ENCODE results near the gene TTC28.

The TTC28 gene

DNA sequence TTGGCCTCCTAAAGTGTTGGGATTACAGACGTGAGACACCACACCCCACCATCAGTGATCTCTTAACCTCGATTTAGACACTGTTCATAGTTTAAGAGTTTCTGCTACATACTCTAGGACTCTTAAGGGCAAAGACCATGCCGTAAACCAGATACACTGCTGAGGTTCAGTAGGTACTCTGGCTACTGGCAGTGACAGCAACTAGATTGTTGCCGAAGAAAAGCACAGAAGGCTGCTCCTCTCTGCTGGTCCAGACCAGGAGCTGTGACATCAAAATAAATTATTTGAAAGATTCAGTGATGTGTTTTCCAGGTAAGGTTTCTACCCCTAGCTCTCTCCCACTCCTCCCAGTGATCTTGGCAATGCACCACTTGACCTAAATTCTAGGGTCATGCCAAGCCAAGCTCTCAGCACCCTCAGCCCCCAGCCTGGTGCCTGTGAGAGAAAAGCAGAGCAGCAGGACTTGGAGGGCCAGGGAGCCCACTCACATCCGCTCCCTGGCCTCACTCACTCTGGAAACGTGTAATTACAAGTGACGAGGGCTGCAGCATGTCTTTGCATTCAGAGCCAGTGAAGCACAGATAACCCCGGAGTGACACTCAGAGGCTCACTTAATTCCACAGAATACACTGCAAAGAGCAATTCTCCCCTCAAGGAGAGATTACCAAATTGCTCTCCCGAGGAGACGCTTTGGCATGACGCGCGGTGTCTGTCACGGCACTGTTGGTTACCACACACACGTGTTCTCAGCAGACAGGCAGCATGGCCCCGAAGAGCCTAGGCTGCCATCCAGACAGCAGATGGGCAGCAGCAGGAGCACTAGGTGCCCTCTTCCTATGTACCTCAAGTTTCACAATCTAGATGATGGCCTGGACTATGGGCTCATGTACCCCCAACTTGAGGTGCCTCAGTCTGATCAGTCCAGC lies 663.7 kb downstream of the TTC28 start:
- DNase-seq: no peak

DNA sequence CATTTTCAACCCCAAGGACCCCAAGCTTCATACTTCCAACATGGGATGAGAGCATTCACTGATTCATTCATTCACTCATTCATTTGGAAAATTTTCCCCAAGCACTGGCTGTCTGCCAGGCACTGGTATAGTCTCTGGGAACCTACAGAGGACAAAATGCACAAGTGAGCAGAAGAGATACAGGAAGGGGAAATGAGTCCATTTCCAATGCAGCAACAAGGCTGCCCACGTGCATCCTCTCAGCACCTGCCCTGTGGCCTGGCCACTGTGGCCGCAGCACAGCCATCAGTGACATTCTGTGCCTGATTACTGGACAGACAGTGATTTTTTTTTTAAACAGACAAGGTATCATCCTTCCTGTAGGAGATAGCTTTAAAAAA lies 664.6 kb downstream of the TTC28 start:
- DNase-seq: peak; percentile 1

DNA sequence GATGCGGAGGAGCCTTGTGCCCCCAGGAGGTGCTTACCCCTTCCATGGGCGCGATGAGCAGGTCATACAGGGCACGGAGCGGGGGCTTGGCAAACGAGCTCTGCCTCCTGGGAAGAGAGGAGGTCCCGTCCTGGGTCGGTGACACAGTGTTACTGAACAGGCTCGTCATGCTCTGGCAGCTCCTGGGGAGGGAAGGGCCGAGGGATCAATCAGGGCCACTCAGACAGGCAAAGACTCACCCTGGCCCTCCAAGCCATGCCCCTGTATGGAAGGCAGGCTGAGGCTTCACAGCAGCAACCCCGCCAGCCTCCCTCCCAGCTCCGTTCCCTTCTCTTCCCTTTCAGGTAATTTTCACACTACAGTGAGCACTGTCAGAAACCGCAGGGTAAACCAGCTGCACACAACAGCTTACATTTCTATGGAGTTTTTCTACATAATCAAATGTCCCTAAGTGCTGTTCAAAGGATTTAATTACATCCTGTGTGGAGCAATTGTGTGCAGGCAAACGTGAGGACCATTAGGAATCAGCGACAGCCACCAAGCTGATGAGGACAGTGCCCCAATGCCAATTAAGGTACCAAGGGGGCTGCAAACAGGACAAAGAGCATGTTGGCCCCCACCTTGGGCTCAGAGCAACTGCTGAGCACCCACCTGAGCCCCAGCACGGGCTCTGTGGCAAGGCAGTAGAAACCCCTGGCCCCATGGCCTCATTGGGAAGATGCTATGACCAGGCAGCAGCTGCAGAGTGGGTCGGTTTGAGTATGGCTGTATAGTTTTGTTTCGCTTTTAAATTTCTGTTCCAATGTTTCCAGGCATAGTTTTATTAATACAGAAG lies 665.2 kb downstream of the TTC28 start:
- DNase-seq: no peak

DNA sequence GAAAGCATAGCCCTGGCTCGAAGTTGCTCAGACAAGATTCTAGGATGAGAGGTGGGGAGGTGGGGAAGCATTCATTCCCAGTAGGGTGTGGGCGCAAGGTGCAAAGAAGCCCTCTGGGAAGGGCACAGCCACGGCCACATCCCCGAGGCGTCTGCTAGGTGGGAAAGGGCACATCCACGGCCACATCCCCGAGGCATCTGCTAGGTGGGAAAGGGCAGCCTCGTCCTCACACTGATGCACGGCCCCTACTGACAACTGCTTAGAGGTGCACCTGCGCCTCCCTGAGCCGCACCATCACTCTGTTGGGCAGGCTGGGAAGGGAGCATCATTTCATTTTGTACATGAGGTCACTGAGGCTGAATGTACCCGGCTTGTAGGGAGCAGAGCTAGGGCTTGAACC lies 666.0 kb downstream of the TTC28 start:
- DNase-seq: no peak

DNA sequence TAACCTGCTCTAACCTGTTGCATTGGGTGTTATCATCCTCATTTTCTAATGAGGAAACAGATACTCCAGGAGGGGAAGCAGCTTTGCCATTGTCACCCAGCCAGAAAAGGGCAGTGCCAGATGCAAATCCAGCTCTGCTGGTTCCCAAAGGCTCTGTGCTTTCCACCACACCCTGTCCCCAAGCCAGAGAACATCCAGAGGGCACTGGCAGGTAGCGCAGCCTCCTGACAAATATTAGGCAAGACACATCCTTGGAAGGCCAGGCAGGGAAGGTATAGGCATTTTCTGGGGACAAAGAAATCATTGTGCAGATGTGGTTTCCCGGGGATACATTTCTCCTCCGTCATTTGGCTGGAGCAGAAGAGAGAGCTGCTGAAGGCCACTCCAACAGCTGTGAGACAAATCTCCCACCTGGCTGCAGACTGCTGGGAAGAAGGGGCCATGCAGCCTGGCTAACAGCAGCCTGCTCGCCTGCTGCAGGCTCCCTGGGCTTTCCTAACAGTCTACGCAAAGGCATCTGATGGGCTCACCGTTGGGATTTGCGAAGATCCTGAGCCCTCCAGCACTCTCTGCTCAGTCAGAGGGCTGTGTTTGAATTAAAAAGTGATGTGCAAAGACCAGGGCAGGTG lies 666.7 kb downstream of the TTC28 start:
- no peak for DNase-seq

DNA sequence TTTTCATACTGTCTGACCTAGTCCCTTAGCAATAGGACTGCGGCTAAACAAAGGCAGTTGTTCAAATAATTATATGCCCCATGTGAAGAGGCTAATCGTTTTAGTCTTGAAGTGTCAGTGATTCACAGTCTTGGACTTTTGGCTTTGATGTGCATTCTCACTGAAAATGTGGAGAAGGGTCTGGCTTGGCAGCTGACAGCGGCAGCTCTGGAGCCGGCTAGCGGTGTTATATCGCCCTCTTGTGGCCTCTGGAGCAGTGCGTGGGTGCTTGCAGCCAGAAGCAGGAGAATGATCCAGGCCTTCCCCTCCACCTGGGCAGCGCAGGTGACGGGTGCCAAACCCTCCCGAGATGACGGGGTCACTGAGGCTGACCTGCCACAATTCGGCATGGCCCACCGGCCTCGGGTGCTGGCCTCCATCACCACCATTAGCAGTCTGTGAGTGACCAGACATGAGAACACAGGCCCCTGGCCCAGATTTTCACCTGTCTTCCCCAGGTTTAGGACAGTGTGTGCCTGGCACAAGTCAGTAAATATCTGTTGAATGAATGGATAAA lies 670.3 kb downstream of the TTC28 start:
- peak; percentile 78 for DNase-seq

DNA sequence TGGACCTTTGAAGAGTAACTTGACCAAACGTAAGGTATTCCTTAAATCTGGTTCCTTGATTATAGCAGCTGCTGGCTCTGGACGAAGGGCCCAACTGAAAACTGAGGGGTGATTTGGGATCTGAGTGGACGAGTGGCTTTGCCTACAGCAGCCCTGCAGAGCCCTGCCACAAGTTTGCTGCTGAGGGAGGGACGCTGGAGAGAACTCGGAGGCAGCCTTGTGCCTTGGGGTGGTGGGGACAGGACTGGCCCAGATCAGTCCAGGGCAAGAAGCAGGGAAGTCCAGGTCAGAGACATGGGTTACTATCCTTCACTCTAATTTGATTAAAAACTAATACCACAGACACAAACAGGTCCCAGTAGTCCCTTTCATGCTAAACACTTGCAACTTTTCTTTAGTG lies 671.0 kb downstream of the TTC28 start:
- DNase-seq: no peak

DNA sequence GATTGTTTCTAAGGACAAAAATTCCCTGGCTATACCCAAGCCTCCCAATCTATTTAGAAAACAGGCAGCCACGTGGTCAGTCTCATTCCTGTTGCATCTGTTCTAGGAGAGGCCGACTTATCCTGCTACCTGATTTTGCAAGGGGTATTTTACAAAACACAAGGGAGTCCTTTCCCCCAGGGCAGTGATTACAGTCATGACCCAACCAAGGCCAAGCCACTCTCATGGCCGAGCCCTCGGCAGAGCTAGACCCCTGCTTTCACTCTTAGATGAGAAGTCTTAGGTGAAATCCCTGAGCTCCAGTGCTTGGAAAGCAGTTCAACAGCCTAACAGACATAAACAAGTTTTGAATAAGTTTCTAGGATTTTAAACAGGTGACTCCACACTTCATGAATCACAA lies 671.6 kb downstream of the TTC28 start:
- no peak for DNase-seq

DNA sequence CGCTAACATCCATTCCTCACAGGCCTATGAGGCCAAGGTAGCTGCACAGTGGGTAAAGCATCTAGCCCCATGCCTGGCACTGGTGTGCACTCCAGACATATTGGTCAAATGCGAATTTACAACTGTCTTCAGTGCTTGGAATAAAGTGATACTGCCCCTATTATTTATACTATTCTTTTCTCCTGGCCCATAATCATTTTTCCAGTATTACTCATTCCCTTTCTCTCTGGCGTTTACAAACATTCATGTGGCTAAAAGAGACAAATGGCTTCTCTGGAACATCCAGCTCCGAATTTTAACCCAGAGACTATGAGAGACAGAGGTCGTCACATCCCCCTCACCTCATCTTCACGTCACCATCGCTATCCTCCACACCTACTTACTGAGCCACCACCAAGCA lies 673.4 kb downstream of the TTC28 start:
- DNase-seq: no peak

DNA sequence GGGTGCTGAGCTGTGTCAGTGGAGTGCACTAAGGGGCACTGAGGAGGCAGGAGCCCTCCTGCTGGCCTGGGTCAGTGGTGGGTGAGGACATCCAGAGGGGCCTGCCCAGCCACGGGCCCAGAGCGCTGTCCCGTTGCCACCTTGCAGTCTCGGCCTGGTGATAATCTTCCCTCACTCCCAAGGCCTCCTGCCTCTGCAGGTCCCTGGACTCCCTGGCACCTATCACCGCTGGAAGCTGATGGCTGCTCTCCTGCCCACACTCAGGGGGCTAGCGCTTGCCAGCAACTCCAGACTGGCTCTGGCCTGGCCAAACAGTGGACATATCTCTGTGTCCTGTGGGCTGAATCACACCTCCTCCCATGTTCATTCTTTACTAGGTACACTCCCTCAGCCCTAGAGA lies 674.1 kb downstream of the TTC28 start:
- no peak for DNase-seq

DNA sequence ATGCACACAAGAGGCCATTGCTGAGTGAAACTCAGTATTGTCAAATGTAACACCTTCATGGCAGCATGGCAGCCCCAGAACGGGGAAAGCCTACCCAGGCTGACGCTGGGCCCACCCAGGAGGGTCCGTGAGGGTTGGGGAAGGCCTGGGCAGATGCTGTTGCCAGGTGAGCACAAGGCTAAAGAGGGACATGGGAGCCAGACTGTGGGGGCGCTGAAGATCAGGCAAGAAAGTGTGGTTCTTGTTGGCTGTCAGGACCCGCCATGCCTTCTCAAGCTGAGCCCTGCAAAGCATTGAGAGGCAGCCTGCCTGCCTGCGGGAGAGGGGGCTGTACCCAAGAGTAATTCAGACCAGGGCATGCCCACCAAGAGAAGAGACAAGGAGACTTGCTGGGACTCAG lies 675.6 kb downstream of the TTC28 start:
- DNase-seq: no peak

DNA sequence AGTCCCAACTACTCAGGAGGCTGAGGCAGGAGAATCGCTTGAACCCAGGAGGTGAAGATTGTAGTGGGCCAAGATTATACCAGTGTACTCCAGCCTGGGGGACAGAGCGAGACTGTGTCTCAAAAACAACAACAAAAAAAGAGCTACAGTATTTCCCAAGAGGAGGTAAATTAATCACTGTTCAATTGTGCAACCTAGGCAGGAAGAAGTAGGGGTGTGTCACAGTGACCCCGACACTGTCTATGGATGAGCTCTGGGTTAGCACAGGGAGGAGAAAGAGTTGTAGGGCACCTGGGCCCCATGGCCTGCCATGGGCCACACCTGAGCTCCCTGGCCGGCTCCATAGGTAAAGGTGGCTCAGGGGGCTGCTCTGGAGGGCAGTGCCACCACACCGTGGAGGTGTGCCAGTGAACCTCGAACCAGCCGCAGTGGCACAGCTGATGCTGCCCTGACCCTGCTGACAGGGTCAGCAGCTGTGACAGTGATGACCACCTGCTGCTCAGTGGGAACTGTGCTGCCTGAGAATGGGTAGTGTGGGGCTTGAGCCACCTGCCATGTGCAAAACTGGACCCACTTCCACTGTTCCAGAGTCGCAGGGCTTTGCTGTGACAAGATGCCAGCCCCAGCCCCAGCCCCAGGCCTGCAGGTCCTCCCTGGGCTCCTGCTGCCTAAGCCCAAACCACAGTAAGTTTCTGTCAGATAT lies 676.6 kb downstream of the TTC28 start:
- DNase-seq: peak; percentile 6

DNA sequence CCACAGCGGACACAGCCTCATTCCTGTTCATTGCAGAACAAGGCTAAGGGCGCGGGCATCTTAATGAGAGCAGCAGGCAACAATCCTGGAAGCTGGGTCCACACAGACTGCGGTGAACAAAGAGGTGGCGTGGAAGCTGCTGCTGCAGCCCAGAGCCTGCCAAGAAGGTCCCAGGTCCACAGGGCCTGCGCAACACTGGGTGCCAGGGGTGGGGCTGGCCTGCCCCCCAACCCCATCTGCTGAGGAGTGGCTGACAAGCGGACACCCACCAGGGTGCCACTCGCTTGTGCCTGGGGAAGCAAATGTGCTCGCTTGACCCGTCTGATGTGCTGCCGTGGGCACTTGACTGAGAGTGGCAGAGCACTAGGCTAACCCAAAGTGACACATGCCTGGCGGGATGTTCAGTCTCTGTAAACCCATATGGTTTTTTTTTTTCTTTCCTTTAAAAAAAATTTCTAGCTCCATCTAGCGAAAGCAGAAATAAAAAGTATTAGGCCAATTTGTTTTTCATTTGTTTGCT lies 677.4 kb downstream of the TTC28 start:
- no peak for DNase-seq

DNA sequence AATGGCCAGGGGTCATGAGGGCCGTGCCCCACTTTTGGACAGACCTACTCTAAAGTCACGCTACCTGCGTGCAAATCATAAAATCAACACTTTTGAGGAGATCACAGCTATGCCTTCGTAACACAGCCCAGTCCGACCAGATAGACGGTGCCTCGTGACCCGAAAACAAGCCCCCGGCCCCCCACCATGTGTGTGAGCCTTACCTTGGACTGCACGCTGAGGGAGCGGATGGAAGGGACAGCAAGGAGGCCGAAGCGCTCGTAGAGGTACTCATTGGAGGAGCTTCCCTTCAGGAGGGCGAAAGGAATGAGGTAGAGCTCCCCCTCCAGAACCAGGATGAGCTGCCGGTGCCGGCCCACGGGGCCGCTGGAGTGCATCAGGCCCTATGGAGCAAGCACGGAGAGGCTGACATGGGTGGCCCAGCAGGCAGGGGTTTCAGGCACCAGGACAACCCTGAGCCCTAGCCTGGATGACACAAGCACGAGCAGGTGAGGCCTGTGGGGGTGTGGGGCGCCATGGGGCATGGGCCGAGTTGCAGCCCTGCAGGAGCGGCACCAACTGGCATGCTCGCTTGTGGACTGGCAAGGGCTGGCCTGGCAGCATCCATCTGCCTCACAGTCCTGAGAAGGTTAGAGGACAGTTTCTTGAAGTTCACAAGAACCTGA lies 678.3 kb downstream of the TTC28 start:
- DNase-seq: no peak

DNA sequence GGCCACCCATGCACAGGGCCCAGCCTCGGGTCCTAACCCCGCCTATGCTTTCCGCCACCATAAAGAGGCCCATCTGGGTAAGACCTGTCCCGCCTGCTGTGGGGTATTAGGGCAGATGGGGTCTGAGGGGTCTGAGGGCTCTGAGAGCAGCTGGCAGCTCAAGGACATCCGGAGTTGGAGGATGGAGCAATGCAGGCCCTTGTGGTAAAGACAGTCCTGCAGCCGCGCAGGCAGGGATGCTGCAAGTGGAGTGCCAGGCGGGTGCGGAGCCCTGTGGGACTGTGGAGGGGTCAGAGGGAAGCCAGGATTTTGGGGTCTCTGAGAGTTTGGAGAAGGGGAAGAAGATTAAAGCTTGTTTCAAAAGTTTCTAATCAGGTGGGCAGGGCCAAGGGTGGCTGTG lies 679.3 kb downstream of the TTC28 start:
- no peak for DNase-seq

DNA sequence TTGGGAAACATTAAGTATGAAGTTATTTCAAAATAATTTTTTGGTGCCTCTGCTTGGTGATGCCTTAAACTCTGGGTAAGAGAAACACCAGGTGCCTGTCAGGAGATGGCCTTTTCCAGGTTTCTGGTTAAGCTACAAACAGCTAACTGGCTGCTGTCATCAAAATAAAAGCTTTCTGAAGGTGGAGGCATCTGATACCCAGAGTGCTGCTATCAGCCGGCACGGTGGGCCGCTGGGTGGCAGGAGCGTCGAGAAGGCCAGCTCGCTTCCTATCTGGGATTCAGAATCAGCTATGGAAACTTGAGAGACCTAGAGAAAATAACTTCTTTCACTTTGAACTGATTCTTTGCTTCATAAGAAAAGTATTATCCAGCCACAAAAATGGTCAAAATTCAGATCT lies 679.8 kb downstream of the TTC28 start:
- DNase-seq: no peak

DNA sequence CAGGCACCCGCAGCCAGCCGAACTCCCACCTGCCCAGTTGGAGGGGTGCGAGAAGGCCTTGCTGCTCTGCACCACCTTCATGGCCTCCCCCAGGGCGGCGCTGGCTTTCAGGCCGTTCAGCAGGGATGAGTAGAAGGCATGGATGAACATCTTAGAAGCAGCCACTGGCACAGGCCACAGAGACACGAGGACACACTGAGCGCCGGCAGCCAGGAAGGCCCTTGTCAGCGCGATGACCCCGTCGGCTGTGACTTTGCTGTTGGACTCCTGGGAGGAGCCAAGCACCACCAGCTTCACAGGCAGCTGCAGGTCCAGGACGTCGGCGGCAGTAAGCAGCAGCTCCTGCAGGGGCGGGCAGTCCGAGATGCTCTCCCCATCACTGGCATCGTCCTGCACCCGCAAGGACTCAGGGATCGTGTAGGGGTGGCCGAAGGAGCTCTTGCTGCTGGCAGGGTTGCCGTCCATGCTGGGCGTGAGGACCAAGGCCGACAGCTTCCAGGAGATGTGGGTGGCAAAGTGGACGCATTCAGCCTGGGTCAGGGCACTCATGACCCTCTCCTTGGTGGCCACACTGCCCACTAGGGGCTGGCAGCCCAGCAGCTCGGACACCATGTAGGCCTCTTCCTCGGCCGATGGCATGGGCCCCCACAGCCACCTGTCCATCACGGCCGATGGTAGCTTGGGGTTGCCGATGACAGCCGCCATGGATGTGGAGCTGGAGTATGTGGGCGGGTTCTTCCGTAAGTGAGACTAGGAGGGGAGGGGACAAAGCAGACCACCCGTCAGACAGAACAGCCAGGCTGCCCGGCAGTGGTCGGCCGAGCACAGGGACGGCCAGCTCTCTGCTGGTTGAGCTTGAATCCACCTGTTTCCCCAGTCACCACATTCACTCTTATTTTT lies 680.9 kb downstream of the TTC28 start:
- no peak for DNase-seq

DNA sequence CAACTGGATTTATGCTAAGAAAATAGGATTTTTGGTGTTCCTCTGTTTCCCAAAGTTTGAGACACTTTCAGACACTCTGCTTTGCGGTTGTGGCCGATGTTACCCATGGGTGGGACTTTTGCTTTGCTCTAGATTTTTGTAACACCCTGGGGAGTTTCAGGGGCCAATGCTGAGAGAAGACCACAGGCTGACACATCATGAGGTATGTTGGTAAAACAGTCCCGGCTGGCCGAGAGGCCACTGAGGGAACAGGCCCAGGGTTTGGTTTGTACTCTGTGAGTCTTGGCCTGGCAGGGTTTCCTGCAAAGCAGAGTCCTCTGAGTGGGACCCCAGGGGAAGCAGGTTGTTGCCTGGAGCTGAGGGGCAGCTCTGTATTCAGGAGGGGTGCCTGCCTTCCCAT lies 682.1 kb downstream of the TTC28 start:
- no peak for DNase-seq

DNA sequence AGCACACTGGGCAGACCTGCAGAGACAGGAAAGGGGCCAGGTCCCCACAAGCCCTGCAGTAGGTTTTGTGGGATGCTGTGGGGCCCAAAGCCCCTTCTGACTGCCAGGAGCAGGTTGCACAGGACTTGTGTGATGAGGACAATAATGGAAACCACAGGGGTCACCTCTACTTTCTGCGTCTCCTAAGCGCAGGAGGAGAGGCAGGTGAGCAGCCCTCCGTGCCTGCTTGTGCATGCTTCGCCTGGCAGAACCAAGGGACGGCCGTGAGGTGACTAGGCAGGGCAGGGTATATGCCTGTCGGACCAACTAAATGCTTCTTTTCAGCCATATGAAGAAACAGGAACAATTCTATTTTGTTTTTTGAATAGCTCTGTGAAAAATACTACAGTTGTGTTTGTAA lies 682.7 kb downstream of the TTC28 start:
- no peak for DNase-seq

DNA sequence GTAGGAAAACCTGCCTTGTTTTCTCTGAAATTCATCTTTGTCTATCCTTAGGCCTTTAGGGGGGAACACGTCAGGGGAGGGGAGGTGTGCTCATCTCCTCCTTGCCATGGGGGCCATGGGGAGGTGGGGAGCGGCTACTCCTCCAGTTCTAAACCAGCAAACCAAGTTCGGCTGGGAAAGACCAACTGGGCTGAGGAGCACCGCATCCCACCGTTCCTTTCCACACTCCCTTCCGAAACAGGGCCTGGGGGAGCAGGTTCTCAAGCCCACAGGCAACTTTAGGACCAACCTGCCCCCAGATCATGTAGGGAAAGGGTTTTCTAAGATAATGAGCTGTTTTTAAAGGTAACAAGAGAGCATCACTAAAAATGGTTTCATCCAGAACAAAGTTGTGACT lies 683.1 kb downstream of the TTC28 start:
- DNase-seq: no peak
